ENCODE results near the gene SLIT3. TPM values are rescaled to one million over a fixed set of nuclear protein-coding genes. Genes with fewer than 3 reads are reported as not detected.

The SLIT3 gene
- total RNA-seq, 2 experiments from 2014 or later: not detected

DNA sequence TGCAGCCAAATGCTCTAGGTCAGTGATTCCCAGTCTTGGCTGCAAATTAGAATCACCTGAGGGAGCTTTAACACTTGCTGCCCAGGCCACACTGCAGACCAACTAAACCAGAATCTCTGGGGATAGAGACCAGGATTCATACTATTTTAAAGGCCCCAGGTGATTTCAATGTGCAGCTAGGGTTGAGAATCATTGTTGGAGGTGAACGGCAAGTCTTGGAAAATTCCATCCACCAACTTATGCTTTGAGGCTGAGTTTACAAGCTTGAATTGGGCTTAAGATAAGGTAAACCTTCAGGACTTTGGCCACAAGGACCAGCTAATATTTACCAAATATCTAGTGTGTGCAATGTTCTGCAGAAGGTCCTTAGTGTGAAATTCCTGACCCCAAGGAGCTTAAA lies 27.5 kb downstream of the SLIT3 start:
- H3K27ac Mint-ChIP-seq: no peak overlapping the region
- POLR2A ChIA-PET: no interaction called here
- H3K27me3 Mint-ChIP-seq: no peaks in the 10 kb centered on the region
- no peaks in the 10 kb centered on the region for H3K4me1 Mint-ChIP-seq (ENCODE audit: low read depth)
- DNase-seq (no peak), ATAC-seq (ENCODE audit: poor library complexity) (no peak)
- Histone ChIP-seq H3K27me3 (ENCODE audit: control insufficient read depth in 1 of 2, insufficient read depth in 2 of 2, low read length in 2 of 2) (no peaks in the 10 kb centered on the region), H3K27ac (ENCODE audit: low read depth in 1 of 2, low read length in 2 of 2) (no peak overlapping the region), H3K4me1 (ENCODE audit: insufficient read depth, low read length) (no peaks in the 10 kb centered on the region), H3K9me3 (ENCODE audit: control insufficient read depth in 1 of 2, insufficient read depth in 1 of 2, low read length in 2 of 2) (peaks cover 0 to 7% of the 10 kb centered on the region in 2 experiments), H3K36me3 (ENCODE audit: insufficient read depth, low read length) (no peaks in the 10 kb centered on the region), H3K4me3 (ENCODE audit: low read length) (no peak overlapping the region)
- TF ChIP-seq, protein P1, sequence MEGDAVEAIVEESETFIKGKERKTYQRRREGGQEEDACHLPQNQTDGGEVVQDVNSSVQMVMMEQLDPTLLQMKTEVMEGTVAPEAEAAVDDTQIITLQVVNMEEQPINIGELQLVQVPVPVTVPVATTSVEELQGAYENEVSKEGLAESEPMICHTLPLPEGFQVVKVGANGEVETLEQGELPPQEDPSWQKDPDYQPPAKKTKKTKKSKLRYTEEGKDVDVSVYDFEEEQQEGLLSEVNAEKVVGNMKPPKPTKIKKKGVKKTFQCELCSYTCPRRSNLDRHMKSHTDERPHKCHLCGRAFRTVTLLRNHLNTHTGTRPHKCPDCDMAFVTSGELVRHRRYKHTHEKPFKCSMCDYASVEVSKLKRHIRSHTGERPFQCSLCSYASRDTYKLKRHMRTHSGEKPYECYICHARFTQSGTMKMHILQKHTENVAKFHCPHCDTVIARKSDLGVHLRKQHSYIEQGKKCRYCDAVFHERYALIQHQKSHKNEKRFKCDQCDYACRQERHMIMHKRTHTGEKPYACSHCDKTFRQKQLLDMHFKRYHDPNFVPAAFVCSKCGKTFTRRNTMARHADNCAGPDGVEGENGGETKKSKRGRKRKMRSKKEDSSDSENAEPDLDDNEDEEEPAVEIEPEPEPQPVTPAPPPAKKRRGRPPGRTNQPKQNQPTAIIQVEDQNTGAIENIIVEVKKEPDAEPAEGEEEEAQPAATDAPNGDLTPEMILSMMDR (IDR thresholded peaks at IDR 0.05): no peak
- H3K4me3 Mint-ChIP-seq: no peak overlapping the region
- CTCF ChIA-PET: no interaction called here
- H3K9me3 Mint-ChIP-seq: no peaks in the 10 kb centered on the region
- no peaks in the 10 kb centered on the region for H3K36me3 Mint-ChIP-seq (ENCODE audit: low read depth)
- intact Hi-C loops (cut with DNase I, micrococcal nuclease): no loop called here

DNA sequence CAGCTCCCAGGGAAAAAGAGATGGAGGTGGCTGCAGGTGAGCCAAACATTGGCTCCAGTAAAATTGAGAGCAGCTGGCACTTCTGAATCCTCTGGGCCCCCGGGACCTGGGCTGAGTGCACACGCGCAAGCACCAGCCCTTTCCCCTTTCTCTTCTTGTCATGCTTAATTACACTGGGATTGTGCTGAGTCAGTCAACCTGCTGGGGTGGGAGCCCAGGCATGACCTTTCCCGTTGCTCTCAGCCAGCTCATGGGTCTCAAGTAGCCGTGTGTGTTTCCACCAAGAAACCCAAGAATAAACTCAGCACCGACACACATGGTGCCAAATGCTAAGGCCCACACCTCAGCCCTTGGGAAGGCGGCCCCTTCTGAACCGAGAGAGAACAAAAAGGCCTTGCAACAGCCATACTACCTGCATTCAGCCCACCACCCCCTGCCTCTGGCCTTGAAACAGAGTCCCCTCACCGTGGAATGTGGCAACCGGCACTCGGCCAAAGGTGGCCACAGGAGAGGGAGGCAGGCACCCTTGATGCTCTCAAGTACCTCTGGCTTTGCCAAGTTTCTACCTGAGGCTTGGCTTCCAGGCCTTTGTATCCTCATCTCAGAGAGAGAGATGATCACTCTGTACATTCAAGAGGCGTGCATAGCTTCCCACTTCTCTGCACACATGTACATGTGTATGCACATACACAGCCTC lies 28.1 kb downstream of the SLIT3 start:
- H3K4me1 ChIP-seq (ENCODE audit: insufficient read depth, low read length): no peaks in the 10 kb centered on the region
- no peaks in the 10 kb centered on the region for H3K4me1 Mint-ChIP-seq (ENCODE audit: low read depth)
- no peaks in the 10 kb centered on the region for H3K36me3 Mint-ChIP-seq (ENCODE audit: low read depth)
- ChIA-PET CTCF (no interaction called here), POLR2A (no interaction called here)
- no peak overlapping the region for H3K4me3 ChIP-seq (ENCODE audit: low read length)
- no peaks in the 10 kb centered on the region for H3K27me3 ChIP-seq (ENCODE audit: control insufficient read depth in 1 of 2, insufficient read depth in 2 of 2, low read length in 2 of 2)
- no peaks in the 10 kb centered on the region for H3K9me3 Mint-ChIP-seq
- peaks cover 0 to 7% of the 10 kb centered on the region in 2 experiments for H3K9me3 ChIP-seq (ENCODE audit: control insufficient read depth in 1 of 2, insufficient read depth in 1 of 2, low read length in 2 of 2)
- no peaks in the 10 kb centered on the region for H3K27me3 Mint-ChIP-seq
- H3K27ac ChIP-seq (ENCODE audit: low read depth in 1 of 2, low read length in 2 of 2): no peak overlapping the region
- H3K27ac Mint-ChIP-seq: no peak overlapping the region
- H3K36me3 ChIP-seq (ENCODE audit: insufficient read depth, low read length): no peaks in the 10 kb centered on the region
- TF ChIP-seq, protein P1 (IDR thresholded peaks at IDR 0.05): no peak
- H3K4me3 Mint-ChIP-seq: no peak overlapping the region
- intact Hi-C loops (cut with DNase I, micrococcal nuclease): no loop called here
- ATAC-seq (ENCODE audit: poor library complexity) (no peak), DNase-seq (no peak)

DNA sequence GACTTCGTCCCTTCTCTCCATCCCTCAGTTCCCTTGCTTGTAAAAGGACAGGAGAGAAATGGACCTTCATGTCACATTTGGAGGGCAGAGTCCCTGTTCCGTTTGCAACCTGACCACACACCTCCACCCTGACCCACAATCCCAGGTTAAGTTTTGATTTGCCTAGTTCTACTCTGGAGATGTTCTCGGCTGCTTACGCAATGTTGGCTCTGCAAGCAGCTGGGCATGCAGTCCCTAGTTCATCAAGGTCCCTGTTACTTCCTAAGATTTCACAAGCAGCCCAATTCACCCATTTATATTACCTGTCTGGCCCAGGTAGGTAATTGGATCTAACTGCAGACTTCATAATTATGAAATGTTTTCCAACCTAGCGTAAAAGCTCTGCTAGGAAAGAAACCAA lies 28.8 kb downstream of the SLIT3 start:
- ATAC-seq (ENCODE audit: poor library complexity): no peak
- H3K27ac ChIP-seq (ENCODE audit: low read depth in 1 of 2, low read length in 2 of 2): no peak overlapping the region
- Mint-ChIP-seq H3K4me3 (no peak overlapping the region), H3K4me1 (ENCODE audit: low read depth) (no peaks in the 10 kb centered on the region), H3K9me3 (no peaks in the 10 kb centered on the region), H3K36me3 (ENCODE audit: low read depth) (no peaks in the 10 kb centered on the region), H3K27me3 (no peaks in the 10 kb centered on the region), H3K27ac (no peak overlapping the region)
- H3K4me1 ChIP-seq (ENCODE audit: insufficient read depth, low read length): no peaks in the 10 kb centered on the region
- no peaks in the 10 kb centered on the region for H3K36me3 ChIP-seq (ENCODE audit: insufficient read depth, low read length)
- TF ChIP-seq, protein P1 (IDR thresholded peaks at IDR 0.05): no peak
- no peak for DNase-seq
- no peaks in the 10 kb centered on the region for H3K27me3 ChIP-seq (ENCODE audit: control insufficient read depth in 1 of 2, insufficient read depth in 2 of 2, low read length in 2 of 2)
- peaks cover 0 to 7% of the 10 kb centered on the region in 2 experiments for H3K9me3 ChIP-seq (ENCODE audit: control insufficient read depth in 1 of 2, insufficient read depth in 1 of 2, low read length in 2 of 2)
- CTCF ChIA-PET: no interaction called here
- POLR2A ChIA-PET: no interaction called here
- intact Hi-C loops (cut with DNase I, micrococcal nuclease): no loop called here
- H3K4me3 ChIP-seq (ENCODE audit: low read length): no peak overlapping the region
